Measurements from ENCODE around the gene PMFBP1. TPM values are rescaled to one million over a fixed set of nuclear protein-coding genes. Genes with fewer than 3 reads are reported as not detected.

PMFBP1 gene
- total and polyA plus RNA-seq, 12 donors, result 0.26 to 1.6 (median 0.45) TPM; not detected in 8

DNA sequence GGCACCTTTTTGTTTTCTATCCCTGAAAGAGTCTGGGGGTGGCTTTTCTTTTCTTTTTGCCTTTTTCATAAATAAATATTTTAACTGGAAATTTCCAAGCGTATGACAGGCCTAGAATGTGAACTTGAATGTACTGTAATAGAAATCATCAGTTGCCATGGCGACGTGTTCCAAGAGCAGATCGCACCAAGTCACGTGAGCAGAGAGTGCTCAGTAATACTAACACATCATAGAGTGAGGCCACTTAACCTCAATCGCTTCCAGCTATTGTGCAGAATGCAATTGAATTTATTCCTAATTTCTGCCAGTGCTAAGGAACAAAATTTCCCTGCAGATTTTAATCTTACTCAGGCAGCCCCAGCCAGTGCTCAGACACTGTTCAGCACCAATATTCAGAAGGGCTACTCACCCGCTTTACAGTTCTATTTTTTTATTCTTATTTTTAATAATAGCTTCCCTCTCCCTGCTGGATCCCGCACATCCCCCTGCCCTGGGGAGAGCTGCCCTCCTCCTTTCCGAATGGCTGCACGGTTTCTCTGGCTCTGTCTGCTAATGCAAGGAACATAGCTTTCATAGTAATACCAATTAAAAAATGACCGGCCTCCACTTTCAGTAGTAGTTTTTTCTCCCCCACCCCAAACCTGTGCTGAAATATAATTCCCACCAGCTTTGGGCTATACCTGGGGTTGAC lies 26.2 kb upstream of the PMFBP1 start:
- no peak overlapping the region for H3K27ac ChIP-seq
- H3K27me3 ChIP-seq, result peaks cover 0 to 33% (median 4%) of the 10 kb centered on the region in 7 donors
- H3K9me3 ChIP-seq, result no peaks in the 10 kb centered on the region
- H3K36me3 ChIP-seq, result no peaks in the 10 kb centered on the region
- intact Hi-C loops (cut with DNase I), result no loop called here
- H3K4me3 ChIP-seq, result no peak overlapping the region
- WGBS, 2 donors, result 52 to 60% methylated on average over 11 of the region's 11 CpGs
- H3K4me1 ChIP-seq, result peaks cover 0 to 6% (median 0%) of the 10 kb centered on the region in 9 donors
- peak in 2 of 8 donors; percentile 50 to 72 for ATAC-seq
- TF ChIP-seq, protein P1, sequence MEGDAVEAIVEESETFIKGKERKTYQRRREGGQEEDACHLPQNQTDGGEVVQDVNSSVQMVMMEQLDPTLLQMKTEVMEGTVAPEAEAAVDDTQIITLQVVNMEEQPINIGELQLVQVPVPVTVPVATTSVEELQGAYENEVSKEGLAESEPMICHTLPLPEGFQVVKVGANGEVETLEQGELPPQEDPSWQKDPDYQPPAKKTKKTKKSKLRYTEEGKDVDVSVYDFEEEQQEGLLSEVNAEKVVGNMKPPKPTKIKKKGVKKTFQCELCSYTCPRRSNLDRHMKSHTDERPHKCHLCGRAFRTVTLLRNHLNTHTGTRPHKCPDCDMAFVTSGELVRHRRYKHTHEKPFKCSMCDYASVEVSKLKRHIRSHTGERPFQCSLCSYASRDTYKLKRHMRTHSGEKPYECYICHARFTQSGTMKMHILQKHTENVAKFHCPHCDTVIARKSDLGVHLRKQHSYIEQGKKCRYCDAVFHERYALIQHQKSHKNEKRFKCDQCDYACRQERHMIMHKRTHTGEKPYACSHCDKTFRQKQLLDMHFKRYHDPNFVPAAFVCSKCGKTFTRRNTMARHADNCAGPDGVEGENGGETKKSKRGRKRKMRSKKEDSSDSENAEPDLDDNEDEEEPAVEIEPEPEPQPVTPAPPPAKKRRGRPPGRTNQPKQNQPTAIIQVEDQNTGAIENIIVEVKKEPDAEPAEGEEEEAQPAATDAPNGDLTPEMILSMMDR (IDR thresholded peaks at IDR 0.05), result no peak
- DNase-seq, result peak in 1 of 2 donors; percentile 38

DNA sequence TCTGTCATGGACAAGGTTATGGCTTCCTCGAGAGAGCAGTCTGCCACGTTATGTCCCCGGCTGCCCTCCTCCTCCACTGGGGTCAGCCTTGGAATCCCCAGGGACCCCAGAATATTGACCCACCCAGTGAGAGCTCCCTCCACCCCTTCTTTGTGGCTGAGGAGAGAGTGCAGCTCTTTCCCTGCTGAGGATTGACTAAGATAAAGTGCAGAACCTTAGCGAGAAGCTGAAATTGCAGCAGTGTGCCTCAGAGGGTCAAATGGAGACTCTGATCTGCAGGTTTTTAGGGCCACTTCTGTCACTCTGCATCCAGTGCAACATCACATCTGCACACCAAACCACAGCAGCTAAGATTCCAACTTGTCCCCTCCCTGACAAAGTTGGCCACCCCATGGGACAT lies 25.6 kb upstream of the PMFBP1 start:
- WGBS, 2 donors, result 46 to 55% methylated on average over 4 of the region's 4 CpGs
- Histone ChIP-seq H3K4me3 (no peak overlapping the region), H3K36me3 (no peaks in the 10 kb centered on the region), H3K9me3 (no peaks in the 10 kb centered on the region), H3K27me3 (peaks cover 0 to 32% (median 4%) of the 10 kb centered on the region in 7 donors), H3K4me1 (peaks cover 0 to under 1% (median 0%) of the 10 kb centered on the region in 9 donors), H3K27ac (no peak overlapping the region)
- TF ChIP-seq, protein P1 (IDR thresholded peaks at IDR 0.05), result no peak
- ATAC-seq (no peak), DNase-seq (no peak)
- intact Hi-C loops (cut with DNase I), result no loop called here

DNA sequence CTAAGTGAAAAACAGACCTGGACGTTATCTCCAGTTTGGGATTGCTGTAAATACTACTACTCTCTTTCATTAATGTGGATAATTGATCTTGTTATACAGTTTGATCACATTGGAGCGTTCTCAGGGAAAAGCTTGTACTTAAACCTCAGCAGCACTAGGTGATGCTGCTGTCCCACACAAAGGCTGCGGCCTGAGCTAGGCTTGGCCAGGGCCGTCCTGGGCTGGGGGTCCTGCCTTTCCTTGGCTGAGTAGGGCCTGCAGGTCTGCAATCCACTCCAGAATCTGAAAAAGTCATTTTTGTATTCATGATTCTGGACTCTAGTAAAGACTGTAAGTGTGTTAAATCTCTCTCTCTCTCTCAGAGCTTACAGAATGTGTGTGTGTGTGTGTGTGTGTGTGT lies 23.7 kb upstream of the PMFBP1 start:
- Histone ChIP-seq H3K27me3 (peaks cover 0 to 16% (median 0%) of the 10 kb centered on the region in 7 donors), H3K27ac (no peak overlapping the region), H3K4me3 (no peak overlapping the region), H3K9me3 (no peaks in the 10 kb centered on the region), H3K4me1 (peaks cover 0 to under 1% (median 0%) of the 10 kb centered on the region in 9 donors), H3K36me3 (no peaks in the 10 kb centered on the region)
- TF ChIP-seq, protein P1 (IDR thresholded peaks at IDR 0.05), result no peak
- DNase-seq, result no peak
- intact Hi-C loops (cut with DNase I), result no loop called here
- WGBS, 2 donors, result 63 to 73% methylated on average over 4 of the region's 4 CpGs
- no peak for ATAC-seq

DNA sequence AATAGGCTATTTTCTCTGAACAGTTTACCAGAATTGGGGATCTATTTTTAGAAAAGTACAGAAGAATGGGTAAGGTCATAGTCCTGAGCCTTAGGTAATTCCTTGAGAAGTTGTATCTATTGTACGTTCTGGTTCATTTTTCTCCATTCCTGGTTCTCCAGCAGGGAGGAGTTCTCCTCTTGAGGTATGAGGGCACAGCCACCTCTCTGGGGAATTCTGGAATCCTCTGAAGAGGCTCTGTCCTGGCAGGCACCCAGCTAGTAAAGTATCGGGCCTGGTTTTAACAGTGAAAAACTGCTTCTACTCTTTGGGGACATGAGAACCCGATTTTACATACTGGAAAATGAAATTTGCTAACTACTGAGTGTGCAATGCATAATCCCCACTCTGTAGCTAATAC lies 19.6 kb upstream of the PMFBP1 start:
- Histone ChIP-seq H3K4me1 (peaks cover 0 to 14% (median 0%) of the 10 kb centered on the region in 9 donors), H3K27ac (no peak overlapping the region), H3K27me3 (peaks cover 0 to 5% (median 0%) of the 10 kb centered on the region in 7 donors), H3K9me3 (peaks cover 0 to 3% (median 0%) of the 10 kb centered on the region in 11 donors), H3K4me3 (no peak overlapping the region), H3K36me3 (no peaks in the 10 kb centered on the region)
- 59 to 83% methylated on average over 3 of the region's 3 CpGs for WGBS, 2 donors
- DNase-seq (no peak), ATAC-seq (no peak)
- TF ChIP-seq, protein P1 (IDR thresholded peaks at IDR 0.05), result no peak
- intact Hi-C loops (cut with DNase I), result no loop called here

Measured in heart right ventricle (tissue), 16 donors.